HPDE6-E6E7 (cell line): ENCODE measurements around the gene IRF6.
A peak's percentile ranks its signal among the peaks of the same experiment; 100 is the strongest.

Experiments
- DNase-seq: peaks from one replicate; pipeline ENCODE4 v3.0.0; 2011; ENCODE audit warnings: missing footprints; ENCODE audit errors: extremely low spot score

IRF6 gene

GRCh38 chr1:209805875-209806760, at the start of gene IRF6:
Gene IRF6 (minus strand): TSS chr1:209806142. CDS start chr1:209801413, 4,729 bp downstream.
- DNase-seq, result peak; percentile 66

DNA sequence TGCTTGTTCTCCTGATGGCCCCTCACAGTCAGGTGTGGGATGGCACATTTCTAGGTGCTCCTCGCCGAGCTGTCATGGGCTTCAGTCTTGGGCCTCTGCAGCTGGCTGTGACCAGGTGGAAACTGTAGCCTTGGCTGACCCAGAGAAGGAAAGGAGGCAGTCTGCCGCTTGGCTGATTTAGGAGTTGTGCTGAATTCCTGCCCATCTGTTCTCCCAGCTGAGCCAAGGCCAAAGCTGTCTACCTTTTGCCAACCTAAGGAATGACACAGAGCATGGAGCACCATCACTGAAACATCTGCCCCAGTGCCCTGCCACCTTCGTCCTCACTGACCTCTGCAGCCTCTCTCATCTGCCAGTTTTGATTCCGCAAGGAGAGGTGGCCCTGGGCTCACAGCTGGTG, 49.7 kb upstream of the IRF6 start:
- DNase-seq, result no peak

- no peak for DNase-seq
Measured at GRCh38 chr1:209855006-209855405, 49.1 kb upstream of the IRF6 start.

DNA sequence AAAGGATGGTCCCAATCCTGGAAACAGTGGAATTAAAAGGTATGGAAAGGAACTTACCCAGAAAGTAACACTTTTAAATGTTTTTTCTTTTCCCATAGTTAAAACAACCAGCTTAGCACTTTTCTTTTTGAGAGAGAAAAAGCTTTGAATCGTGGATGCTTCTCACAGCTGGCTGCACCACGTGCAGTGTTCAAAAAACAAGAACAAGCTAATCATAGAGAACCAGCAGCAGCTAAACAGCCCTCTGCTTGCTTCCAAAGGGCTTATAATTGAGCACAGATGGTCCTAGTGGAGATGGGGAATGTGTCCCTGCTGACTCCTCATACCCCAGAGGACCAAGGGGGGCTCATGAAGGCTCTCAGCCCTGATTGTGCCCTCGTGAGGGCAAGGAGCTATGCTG, 48.3 kb upstream of the IRF6 start:
- DNase-seq, result no peak

- DNase-seq, result no peak
Measured at GRCh38 chr1:209853676-209854075, 47.7 kb upstream of the IRF6 start.

DNA sequence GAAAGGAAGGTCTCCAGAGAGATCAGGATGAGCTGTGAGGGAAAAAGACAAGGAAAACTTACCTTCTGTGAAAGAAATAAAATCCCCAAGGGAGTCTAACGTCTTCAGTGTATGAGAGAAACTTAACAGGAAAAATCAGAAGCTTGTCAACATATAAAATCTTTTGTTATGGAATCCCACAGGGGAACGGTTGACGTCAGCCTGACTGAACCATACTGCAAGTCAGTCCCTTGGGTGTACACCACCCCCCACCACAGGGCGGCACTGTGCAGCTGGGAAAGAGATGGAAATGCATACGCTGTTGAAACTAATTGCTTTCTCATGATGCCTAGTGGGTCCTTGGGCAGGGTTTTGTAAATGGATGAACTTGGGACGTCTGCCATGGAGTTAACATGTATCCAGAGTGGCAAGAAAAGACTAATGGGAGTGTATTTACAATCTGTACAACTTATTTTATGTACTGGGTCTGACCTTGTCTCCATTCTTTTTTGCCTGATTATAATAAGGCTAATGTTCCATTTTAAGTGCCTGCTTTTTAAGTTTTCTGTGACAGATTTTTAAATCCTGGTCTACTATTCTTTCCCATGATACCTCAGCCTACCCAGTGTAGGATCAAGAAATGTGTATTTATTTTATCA, 44.5 kb upstream of the IRF6 start:
- DNase-seq, result peak; percentile 46

GRCh38 chr1:209849388-209849787, 43.4 kb upstream of the IRF6 start:
- no peak for DNase-seq

DNA sequence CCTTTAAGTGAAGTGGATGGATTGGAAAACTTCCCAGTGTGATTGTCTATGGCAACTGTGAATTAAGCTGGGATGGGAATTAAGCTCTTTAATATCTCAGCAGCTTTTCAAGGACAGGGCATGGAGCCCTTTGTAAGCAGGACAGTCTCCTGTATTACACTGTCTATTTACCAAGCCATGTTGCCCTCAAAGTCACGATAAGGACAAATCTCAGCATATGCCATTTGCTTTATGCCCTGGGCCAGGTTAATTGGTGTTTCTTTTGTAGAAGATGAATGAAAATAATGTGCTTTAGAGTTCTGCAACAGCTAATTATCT, 39.4 kb upstream of the IRF6 start:
- DNase-seq, result no peak

DNA sequence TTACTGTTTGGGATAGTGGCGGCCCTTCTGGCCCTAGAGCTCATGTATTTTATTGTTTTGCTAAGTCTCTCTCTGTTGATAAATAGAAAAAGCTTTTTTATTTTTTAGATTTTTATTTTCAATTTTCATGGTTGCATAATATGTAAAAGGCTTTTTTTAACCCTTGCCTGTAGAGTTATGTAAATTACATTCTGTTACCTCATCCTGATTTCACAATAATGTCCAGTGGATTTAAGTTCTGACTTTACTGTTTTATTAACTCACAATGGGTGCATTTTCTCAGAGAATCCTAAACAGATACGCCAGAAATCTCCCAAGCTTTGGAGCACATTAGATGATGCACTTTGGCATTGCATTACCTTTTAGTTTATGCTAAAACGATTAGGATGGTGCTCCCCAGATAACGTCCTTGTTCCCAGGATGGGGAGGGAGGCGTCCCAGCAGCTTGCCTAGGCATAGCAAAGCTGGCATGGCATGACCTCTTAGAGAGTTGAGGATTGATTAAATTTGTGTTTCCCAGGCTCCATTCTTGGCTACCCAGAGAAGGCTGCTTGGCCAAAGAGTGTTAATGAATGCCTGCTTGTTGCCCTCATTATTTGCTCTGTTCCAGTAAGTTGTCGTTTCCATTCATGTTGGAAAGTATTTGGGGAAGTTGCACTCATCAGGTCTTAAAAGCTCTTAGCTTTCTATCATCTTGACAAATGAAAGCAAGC, 38.9 kb upstream of the IRF6 start:
- no peak for DNase-seq

DNA sequence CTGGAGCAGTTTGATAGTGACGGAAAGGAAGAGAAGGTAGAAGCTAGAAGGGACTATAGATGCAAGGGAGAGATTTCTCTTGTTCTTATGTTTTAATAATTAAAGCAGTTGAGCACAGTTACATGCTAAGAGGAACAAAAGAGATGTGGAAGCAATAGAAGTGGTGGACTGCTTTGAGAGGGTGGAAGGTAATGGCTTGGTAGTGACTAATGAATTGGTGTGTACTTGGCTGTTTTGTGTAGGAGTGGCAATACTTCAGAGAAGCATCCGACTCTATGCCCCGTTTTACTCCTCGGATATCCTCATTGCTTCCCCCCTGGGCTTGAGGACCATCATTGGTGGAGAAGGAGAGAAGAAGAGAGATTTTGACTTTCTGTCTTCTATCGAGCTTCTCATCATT, 34.7 kb upstream of the IRF6 start:
- no peak for DNase-seq

- DNase-seq, result peak; percentile 97
Measured at GRCh38 chr1:209839875-209840546, 34.1 kb upstream of the IRF6 start.

DNA sequence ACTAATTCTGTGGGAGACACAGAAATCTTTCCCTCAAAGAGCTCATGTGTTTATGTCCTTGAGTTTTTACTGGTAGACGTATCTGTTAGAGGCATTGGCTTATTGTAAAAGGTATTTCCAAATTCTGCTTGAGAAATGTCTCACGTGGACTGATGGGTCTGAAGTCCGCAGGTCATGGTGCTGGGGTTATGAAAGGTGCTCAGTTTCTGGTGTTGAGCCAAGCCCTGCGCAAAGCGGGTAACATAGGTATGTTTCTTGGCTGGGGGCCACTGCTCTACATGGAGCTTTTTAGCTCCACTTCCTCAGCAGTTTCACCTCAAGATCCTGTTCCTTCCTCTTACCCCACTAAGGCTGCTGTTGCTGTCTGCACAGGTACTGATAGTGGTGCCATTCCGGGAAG, 32.6 kb upstream of the IRF6 start:
- DNase-seq, result no peak

GRCh38 chr1:209837671-209838070, 31.7 kb upstream of the IRF6 start:
- no peak for DNase-seq

GRCh38 chr1:209835782-209836298, 29.9 kb upstream of the IRF6 start:
- no peak for DNase-seq

DNA sequence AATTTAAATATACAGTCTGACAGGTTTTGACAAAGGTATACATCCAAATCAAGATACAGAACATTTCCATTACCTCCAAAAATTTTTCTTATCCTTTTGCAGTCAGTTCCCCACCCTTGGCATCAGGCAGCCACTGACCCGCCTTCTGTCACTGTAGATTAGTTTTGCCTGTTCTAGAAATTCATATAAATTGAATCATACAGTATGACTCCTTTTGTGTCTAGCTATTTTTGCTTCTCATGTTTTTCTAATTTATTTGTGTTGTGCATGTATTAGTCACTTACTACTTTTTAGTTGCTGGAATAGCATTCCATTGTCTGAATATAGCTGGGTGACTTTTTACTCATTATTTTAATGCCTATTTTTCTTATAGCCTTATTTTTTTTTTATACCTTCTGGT, 25.7 kb upstream of the IRF6 start:
- DNase-seq, result no peak

GRCh38 chr1:209830722-209831121, 24.8 kb upstream of the IRF6 start:
- DNase-seq, result no peak

DNA sequence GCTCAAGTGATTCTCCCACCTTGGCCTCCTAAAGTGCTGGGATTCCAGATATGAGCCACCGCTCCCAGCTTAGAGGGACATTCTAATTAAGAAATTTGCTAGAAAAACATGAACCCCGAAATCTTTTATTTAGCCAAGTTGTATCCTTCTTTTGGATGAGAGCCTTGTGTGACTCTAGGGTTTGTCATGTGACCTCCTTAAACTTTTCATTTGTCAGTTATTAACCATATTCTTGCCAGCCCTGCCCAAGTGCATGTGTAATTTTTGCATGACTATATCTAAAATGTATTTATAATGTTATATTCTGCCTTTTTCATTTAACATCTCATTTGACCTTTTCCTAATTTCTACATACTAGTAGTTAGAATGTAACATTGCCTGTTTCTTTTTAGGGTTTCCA, 23.8 kb upstream of the IRF6 start:
- no peak for DNase-seq

GRCh38 chr1:209827384-209828262, 21.7 kb upstream of the IRF6 start, which contains the start of gene UTP25:
Gene UTP25 (plus strand): TSS chr1:209827972. CDS start chr1:209828064, 92 bp downstream.
- DNase-seq, result peak; percentile 70

DNA sequence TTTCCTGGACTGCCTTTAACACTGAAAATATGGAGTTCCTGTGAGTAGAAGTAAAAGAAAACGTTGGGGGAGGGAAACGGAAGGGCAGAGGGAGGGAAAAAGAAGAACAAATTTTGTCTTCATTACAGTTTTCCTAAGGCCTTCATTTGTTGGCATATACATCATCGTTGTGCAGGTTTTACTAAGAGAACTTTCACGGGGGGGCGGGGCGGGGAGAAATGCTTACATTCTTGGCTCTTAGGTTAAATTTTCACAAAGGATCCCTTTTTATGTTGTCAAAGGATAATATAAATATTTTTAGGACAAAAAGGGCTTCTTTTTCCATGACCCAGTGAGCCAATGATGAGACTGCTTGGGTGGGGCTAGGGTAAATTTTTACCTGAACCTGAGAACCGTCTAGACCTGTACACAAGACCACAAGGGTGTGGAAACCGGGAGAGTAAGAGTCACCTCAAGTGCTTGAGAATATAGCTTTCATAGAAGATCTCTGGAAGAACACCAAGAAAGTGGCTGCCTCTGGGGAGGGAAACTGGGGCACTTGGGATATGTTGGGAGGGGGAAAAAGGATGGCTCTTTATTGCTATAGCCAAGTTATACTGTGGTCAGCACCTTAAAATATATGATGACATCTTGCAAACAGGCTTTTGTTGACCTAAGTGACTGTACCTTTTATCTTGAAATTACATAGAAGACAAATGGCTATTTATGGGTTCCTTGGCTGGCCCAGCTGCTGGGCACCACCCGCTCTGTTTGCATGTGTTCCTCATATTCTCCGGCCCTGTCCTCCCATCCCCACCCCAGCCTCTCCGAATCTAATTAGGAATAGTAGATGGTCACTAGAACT, 19.9 kb upstream of the IRF6 start:
- DNase-seq, result peak; percentile 67
